ENCODE data around the gene POLN. TPM values are rescaled to one million over a fixed set of nuclear protein-coding genes. Genes with fewer than 3 reads are reported as not detected.

The POLN gene
- total RNA-seq, 2 experiments from 2014 or later, result 5.5 to 5.6 TPM

GRCh38 chr4:2126309-2127043, 115.4 kb downstream of the POLN start:
- Mint-ChIP-seq H3K27ac (no peak overlapping the region), H3K4me3 (no peak overlapping the region), H3K4me1 (no peaks in the 10 kb centered on the region), H3K9me3 (ENCODE audit: low read depth) (no peaks in the 10 kb centered on the region), H3K36me3 (peaks cover 1% of the 10 kb centered on the region), H3K27me3 (no peaks in the 10 kb centered on the region)
- DNase-seq, result no peak
- CTCF ChIA-PET, result no interaction called here
- no peak for ATAC-seq

- Mint-ChIP-seq H3K27ac (no peak overlapping the region), H3K9me3 (ENCODE audit: low read depth) (no peaks in the 10 kb centered on the region), H3K4me1 (no peaks in the 10 kb centered on the region), H3K36me3 (no peaks in the 10 kb centered on the region), H3K4me3 (no peak overlapping the region), H3K27me3 (no peaks in the 10 kb centered on the region)
- DNase-seq, result no peak
- CTCF ChIA-PET, result no interaction called here
- no peak for ATAC-seq
These were observed 116.1 kb downstream of the POLN start for GRCh38 chr4:2125831-2126230.

DNA sequence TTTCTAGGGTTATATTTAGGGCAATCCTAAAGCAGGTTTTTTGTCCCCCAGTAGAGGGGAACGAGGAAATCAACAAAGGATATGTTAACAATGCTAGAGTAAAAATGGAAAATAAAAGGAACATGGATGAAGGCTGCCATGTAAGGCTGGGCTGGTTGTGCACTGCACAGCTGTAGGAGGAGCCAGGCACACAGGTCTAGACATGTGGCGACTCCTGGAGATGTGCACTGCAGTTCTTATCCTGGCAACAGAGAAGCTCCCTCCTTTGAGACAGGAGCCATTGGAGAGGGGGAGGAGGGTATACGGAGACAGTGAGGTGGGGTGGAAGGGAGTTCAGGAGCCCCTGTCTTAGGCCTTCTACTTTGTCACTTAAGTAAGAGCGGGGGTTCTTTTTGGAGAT, 116.9 kb downstream of the POLN start:
- no peaks in the 10 kb centered on the region for H3K36me3 Mint-ChIP-seq
- CTCF ChIA-PET, result no interaction called here
- ATAC-seq (no peak), DNase-seq (no peak)
- H3K27ac Mint-ChIP-seq, result no peak overlapping the region
- H3K27me3 Mint-ChIP-seq, result no peaks in the 10 kb centered on the region
- H3K4me1 Mint-ChIP-seq, result no peaks in the 10 kb centered on the region
- no peak overlapping the region for H3K4me3 Mint-ChIP-seq
- H3K9me3 Mint-ChIP-seq (ENCODE audit: low read depth), result no peaks in the 10 kb centered on the region

GRCh38 chr4:2116687-2117400, 125.1 kb downstream of the POLN start:
- CTCF ChIA-PET, result interaction anchor here (1.3 kb wide), 1 partner anchor 340 kb away, joined by 3 read pairs; no protein-coding TSS in a partner anchor

DNA sequence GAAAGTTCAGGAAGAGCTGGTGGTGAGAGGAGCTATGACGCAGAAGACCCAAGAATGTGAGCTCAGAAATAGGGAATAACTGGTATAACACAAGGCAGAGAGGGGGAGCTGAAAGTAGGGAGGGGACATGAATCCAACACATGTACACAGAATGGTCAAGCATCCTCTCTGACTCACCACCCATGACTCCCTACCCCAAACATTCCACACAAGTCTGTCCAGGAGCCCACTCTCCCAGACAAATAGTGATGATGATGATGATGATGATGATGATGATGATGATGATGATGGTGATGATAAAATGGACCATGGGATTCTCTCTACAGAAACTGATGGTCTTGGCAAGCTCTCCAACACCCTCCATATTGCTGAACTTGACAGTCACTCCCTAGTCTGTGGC, 136.4 kb downstream of the POLN start:
- CTCF ChIA-PET, result no interaction called here
- Mint-ChIP-seq H3K27ac (no peak overlapping the region), H3K4me3 (no peak overlapping the region), H3K4me1 (peaks cover 7% of the 10 kb centered on the region), H3K36me3 (peaks cover 12% of the 10 kb centered on the region), H3K9me3 (ENCODE audit: low read depth) (peaks cover 8% of the 10 kb centered on the region), H3K27me3 (peaks cover 31% of the 10 kb centered on the region)
- ATAC-seq, result no peak
- no peak for DNase-seq

More at GRCh38 chr4:2116687-2117400, 125.1 kb downstream of the POLN start:
- Mint-ChIP-seq H3K9me3 (ENCODE audit: low read depth) (no peaks in the 10 kb centered on the region), H3K27me3 (peaks cover 8% of the 10 kb centered on the region), H3K36me3 (no peaks in the 10 kb centered on the region), H3K4me1 (no peaks in the 10 kb centered on the region), H3K27ac (no peak overlapping the region), H3K4me3 (no peak overlapping the region)
- DNase-seq, result no peak
- no peak for ATAC-seq

DNA sequence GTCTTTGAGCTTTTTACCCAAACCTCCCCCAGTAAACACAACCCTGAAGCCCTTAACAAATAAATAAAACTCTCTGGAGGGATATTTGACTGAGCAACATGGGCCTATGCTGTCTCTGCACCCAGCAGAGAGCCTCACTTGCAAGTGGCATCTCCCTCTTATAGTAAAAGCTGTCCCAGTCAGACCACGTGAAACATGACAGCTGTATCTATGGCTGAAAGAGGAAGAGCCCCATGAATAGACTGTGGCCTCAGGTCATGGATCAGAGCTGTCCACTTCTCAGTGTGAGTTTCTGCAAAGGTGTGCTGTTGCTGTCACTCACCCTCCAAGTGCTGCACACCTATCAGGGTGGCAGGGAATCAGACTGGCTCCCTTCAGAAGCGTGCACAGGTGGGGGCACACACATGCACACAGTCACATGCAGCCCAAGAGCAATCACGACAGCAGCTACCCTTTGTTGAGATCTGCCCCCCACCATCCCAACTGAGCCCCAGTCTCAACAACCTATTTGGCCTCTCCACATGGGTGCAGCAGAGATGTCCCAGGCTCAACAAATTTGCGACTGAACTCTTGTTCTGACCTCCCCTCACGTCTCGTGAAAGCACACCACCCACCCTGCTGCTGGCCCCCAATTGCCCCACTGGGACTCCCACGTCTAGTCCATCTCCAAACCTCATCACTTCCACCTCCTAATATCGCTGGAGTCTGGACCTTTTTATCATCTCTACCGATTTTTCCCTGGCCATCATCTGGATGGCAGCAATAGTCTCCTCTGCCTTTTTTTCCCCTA, 137.2 kb downstream of the POLN start:
- Mint-ChIP-seq H3K36me3 (peaks cover 12% of the 10 kb centered on the region), H3K4me3 (no peak overlapping the region), H3K4me1 (peaks cover 7% of the 10 kb centered on the region), H3K9me3 (ENCODE audit: low read depth) (peaks cover 8% of the 10 kb centered on the region), H3K27me3 (peaks cover 30% of the 10 kb centered on the region), H3K27ac (no peak overlapping the region)
- CTCF ChIA-PET, result no interaction called here
- ATAC-seq, result no peak
- DNase-seq, result no peak

DNA sequence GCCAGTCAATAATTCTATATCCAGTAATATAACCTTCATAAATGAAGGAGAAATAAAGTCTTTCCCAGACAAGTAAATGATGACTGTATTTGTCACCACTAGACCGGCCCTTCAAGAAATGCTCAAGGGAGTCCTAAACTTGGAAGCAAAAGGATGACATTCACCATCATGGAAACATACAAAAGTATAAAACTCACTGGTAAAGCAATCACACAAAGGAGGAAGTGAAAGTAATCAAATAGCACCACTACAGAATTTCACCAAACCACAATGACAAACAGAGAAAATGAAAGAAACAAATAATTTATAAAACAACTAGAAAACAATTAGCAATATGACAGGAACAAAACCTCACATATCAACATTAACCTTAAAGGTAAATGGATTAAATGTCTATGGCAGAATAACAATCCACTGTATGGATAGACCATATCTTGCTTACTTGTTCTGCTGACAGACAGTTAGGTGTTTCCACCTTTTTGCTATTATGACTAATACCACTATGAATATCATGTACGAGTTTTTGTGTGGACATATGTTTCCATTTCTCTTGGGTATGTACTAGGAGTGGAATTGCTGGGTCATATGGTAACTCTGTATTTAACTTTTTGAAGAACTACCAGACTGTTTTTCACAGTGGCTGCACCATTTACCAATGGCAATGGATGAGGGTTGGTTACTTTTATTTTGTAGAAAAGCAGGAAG, 137.9 kb downstream of the POLN start:
- no peak for DNase-seq
- peak; percentile 20 for ATAC-seq
- CTCF ChIA-PET, result no interaction called here
- Mint-ChIP-seq H3K4me3 (no peak overlapping the region), H3K4me1 (peaks cover 7% of the 10 kb centered on the region), H3K9me3 (ENCODE audit: low read depth) (peaks cover 8% of the 10 kb centered on the region), H3K36me3 (peaks cover 12% of the 10 kb centered on the region), H3K27ac (no peak overlapping the region), H3K27me3 (peaks cover 29% of the 10 kb centered on the region)

DNA sequence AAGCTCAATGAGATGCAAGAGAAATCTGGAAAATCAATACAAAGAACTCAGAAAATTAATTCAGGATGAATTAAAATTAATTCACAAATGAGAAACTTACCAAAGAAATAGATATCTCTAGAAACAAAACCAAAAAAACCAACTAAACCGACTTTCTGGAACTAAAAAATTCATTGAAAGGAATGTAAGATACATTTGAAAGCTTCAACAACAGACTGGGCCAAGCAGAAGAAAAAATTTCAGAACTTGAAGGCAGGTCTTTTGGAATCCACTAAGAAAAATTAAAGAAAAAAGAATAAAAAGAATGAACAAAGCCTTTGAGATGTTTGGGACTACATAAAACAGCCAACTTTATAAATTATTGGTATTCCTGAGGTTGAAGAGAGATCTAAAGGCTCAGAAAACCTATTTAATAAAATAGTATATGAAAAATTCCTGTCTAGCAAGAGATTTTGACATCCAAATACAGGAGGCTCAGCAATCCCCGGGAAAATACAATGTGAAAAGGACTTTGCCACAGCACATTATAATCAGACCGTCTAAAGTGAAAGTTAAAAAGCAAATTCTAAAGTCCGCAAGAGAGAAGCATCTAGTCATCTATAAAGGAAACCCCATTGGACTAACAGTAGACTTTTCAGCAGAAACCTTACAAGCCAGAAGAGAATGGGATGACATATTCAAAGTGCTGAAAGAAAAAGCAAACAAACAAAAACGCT, 138.6 kb downstream of the POLN start:
- CTCF ChIA-PET, result no interaction called here
- Mint-ChIP-seq H3K9me3 (ENCODE audit: low read depth) (peaks cover 8% of the 10 kb centered on the region), H3K27ac (no peak overlapping the region), H3K4me3 (no peak overlapping the region), H3K27me3 (peaks cover 22% of the 10 kb centered on the region), H3K4me1 (peaks cover 7% of the 10 kb centered on the region), H3K36me3 (peaks cover 12% of the 10 kb centered on the region)
- DNase-seq (no peak), ATAC-seq (no peak)

DNA sequence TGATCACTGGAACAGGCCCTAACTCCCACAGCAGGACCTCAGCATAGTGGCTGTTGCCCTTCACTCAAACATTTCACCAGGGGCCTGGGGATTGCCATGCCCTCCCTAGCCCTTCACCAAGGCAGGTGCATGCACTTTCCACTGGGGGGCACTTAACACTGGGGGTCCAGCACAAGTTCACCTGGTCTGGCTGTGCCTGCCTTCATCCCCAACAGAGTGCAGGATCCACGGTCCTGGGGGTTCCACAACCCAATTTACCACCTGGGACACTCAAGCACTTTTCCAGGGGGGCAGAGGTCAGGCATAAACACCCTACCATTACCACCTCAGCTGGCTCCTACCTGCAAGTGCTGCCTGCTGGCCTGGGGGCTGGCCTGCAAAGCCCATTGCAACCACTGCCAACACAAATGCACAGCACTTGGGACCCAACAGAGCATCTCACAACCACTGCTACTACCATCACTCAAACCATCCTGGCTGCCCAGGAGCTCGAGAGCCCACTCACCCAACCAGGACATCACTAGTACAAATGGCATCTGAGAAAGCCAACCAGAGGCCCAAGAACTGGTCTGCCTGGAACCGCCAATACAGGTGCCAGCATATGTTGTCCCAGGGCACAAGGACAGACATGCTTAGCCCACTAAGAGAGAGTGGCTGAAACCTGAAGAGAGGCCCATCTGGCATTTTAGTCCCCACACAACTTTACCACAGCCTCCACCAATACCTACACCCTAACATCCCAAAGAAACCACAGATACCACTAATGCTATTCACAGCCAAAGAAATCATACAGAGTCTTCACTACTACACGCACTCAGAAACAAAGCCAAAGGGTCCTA, 139.7 kb downstream of the POLN start:
- Mint-ChIP-seq H3K4me1 (peaks cover 7% of the 10 kb centered on the region), H3K4me3 (no peak overlapping the region), H3K36me3 (peaks cover 12% of the 10 kb centered on the region), H3K9me3 (ENCODE audit: low read depth) (peaks cover 8% of the 10 kb centered on the region), H3K27me3 (peaks cover 19% of the 10 kb centered on the region), H3K27ac (no peak overlapping the region)
- ATAC-seq, result no peak
- DNase-seq, result no peak
- CTCF ChIA-PET, result no interaction called here

DNA sequence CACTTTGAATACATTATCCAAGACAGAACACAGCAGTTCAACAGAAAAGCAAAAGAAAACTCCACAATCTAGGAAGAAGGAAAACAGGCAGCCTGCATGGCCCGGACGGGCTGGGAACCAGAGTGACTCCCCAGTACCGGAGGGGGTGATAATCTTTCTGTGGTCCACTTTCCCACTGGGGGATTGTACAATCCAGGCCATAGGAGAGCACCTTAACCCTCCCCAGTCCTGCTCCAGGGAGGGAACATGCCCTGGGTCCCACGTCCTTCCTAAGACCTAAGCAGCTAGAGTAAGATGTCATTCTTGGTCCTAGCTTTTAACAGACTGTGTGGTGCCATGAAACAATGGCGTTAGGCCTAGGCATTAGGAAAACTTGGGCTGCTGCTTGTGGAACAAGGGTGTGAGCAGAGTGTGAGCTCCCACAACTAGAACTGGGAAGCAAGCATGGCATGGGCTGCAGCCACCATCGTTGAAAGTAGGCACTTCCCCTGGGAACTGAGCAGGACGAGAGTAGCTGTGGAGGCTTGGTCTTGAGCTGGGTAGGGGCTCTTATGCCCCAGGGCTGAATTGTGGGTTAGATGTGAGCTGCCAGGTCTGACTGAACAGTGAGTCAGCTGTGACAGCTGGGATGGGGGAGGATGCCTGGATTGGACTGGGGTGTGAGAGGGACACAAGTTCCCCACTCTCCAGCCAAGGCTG, 140.4 kb downstream of the POLN start:
- H3K4me1 Mint-ChIP-seq, result peaks cover 7% of the 10 kb centered on the region
- H3K27ac Mint-ChIP-seq, result no peak overlapping the region
- DNase-seq (no peak), ATAC-seq (no peak)
- peaks cover 12% of the 10 kb centered on the region for H3K9me3 Mint-ChIP-seq (ENCODE audit: low read depth)
- CTCF ChIA-PET, result interaction anchor here (1.1 kb wide), 1 partner anchor 51 kb away, joined by 3 read pairs; no protein-coding TSS in a partner anchor
- H3K4me3 Mint-ChIP-seq, result no peak overlapping the region
- H3K27me3 Mint-ChIP-seq, result peaks cover 19% of the 10 kb centered on the region
- peaks cover 15% of the 10 kb centered on the region for H3K36me3 Mint-ChIP-seq

- H3K27me3 Mint-ChIP-seq, result peaks cover 13% of the 10 kb centered on the region
- peaks cover 8% of the 10 kb centered on the region for H3K9me3 Mint-ChIP-seq (ENCODE audit: low read depth)
- H3K4me1 Mint-ChIP-seq, result no peaks in the 10 kb centered on the region
- DNase-seq (no peak), ATAC-seq (no peak)
- no peak overlapping the region for H3K27ac Mint-ChIP-seq
- peaks cover 4% of the 10 kb centered on the region for H3K36me3 Mint-ChIP-seq
- CTCF ChIA-PET, result no interaction called here
- no peak overlapping the region for H3K4me3 Mint-ChIP-seq
These were observed 145.8 kb downstream of the POLN start for GRCh38 chr4:2096073-2096609.

Data from activated CD8-positive, alpha-beta memory T cell treated with anti-CD3 and anti-CD28 coated beads, Interleukin-2, amount 10 ng/mL, durations not matched to agents 7 days and 5 days (primary cell).